T-helper 1 cell treated with Interleukin-12 subunit alpha and Interleukin-12 subunit beta and Interleukin-4 antibody, amounts not matched to agents 30 μg/mL and 1 μg/mL, for 36 hours (primary cell): ENCODE data around the gene SNAP29.
"Not testable (repeated sequence)": the region's sequence is repeated elsewhere in the genome, so short reads cannot be mapped to it uniquely, and the experiment has no call there.

Experiments used
- H3K27ac Mint-ChIP-seq: one replicate; pipeline ENCODE4 v1.8.0; 2021; ENCODE audit warnings: mild to moderate bottlenecking, mixed read lengths
- H3K27me3 Mint-ChIP-seq: one replicate; pipeline ENCODE4 v1.8.0; 2021; ENCODE audit warnings: low read depth, mixed read lengths
- H3K36me3 Mint-ChIP-seq: one replicate; pipeline ENCODE4 v1.8.0; 2021; ENCODE audit warnings: low read depth, mixed read lengths
- H3K4me1 Mint-ChIP-seq: one replicate; pipeline ENCODE4 v1.8.0; 2021; ENCODE audit warnings: low read depth, mixed read lengths
- H3K4me3 Mint-ChIP-seq: one replicate; pipeline ENCODE4 v1.8.0; 2021; ENCODE audit warnings: mild to moderate bottlenecking, moderate library complexity, mixed read lengths
- H3K9me3 Mint-ChIP-seq: one replicate; pipeline ENCODE4 v1.8.0; 2021; ENCODE audit warnings: mixed read lengths

The SNAP29 gene

DNA sequence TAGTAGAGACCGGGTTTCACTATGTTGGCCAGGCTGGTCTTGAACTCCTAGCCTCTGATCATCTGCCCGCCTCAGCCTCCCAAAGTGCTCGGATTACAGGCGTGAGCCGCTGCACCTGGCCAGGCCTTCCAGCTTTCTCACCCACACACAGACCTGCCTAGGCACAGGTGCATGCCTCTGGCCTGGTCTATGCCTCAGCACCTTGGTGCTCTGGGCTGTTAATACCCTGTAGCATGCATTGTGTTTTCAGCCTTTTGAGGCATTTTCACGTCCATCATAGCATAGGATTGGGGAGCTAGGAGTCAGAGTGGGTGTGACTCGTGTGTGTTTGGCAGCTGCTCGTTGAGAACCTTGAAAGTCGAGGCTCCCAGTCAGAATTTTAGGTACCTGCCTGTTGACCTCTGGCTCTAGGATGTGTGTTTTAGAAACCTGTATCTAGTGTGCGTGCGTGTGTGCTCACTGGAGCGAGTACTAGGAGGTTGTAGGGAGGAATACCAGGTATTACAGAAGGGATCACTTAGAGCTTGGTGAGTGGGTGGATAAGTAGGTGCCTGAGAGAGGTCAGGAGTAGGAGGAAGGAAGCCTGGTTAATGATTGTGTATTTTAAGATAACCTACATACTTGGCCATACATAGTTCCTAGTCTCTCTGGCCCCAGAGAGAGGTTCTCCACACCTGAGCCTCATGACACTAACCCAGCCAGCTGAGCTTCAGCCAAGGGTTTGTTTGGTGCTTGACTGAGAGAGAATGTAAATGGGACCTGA is 78.4 kb downstream of the SNAP29 start:
- no peaks in the 10 kb centered on the region for H3K27me3 Mint-ChIP-seq
- H3K4me3 Mint-ChIP-seq = no peak overlapping the region
- H3K9me3 Mint-ChIP-seq = no peaks in the 10 kb centered on the region
- H3K36me3 Mint-ChIP-seq = peaks cover 25% of the 10 kb centered on the region
- peaks cover 30% of the 10 kb centered on the region for H3K4me1 Mint-ChIP-seq
- no peak overlapping the region for H3K27ac Mint-ChIP-seq

DNA sequence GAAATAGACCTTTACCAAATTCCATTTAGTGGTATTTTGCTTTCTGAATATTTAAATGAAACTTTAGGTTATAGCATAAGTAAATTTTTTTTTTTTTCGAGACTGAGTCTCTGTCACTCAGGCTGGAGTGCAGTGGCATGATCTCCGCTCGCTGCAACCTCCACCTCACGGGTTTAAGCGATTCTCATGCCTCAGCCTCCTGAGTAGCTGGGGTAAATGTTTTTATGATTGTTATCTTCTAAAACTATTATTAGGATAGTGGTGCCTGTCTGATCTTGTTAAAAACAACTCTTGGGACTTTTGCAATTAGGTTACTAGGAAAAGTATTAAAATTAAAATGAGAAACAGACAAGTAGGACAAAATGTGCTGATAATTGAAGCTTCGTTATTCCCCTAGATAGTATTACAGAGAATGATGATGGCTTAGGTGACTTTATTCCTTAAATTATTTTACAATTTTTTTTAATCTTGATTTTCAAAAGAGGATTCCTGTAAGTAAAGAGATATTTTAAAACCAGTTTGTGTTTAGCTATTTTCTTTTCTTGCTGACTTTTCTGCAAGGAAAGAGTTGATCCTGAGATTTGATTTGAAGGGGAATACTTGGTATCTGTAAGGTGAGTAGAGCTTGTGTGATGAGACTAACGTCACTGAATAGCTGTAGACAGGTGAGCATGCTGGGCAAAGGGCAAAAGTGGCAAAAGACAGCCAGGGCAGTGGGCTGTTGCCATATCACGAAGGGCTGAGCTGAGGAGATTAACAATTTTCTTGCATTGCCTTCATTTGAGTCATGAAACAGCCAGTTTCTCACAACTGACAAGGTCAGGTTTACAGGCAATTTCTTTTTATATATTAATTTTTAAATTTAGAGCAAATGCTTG is 79.2 kb downstream of the SNAP29 start:
- Mint-ChIP-seq H3K36me3 (peaks cover 25% of the 10 kb centered on the region), H3K4me1 (peaks cover 31% of the 10 kb centered on the region), H3K9me3 (no peaks in the 10 kb centered on the region), H3K27me3 (no peaks in the 10 kb centered on the region), H3K4me3 (no peak overlapping the region), H3K27ac (no peak overlapping the region)

DNA sequence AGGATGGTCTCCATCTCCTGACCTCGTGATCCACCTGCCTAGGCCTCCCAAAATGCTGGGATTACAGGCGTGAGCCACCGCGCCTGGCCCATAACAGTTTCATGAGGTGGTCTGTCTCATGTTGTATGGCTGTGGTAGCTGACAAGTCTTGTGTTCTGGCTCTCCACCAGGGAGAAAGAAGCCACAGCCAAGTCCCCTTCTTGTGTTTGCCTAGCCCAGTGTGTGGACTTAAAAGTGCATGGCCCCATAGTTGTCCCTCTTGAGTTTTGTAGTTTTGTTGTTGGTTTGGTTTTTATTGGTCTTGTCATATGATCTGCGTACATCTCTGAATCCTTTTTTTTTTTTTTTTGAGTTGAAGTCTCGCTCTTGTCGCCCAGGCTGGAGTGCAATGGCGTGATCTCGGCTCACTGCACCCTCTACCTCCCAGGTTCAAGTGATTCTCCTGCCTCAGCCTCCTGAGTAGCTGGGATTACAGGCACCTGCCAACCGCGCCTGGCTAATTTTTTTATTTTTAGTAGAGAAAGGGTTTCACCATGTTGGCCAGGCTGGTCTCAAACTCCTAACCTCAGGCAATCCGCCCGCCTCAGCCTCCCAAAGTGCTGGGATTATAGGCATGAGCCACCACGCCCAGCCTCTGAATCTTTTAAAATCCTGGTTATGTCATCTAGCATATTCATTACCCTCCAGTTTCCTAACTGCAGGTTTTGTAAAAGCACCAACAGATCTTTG is 80.8 kb downstream of the SNAP29 start:
- not testable (repeated sequence) for H3K27ac Mint-ChIP-seq, H3K9me3 Mint-ChIP-seq, H3K27me3 Mint-ChIP-seq, H3K4me3 Mint-ChIP-seq
- Mint-ChIP-seq H3K4me1 (peaks cover 33% of the 10 kb centered on the region), H3K36me3 (peaks cover 21% of the 10 kb centered on the region)

GRCh38 chr22:20940186-20940651 is 81.4 kb downstream of the SNAP29 start:
- H3K27ac Mint-ChIP-seq = no peak overlapping the region
- no peaks in the 10 kb centered on the region for H3K27me3 Mint-ChIP-seq
- H3K4me3 Mint-ChIP-seq = no peak overlapping the region
- H3K9me3 Mint-ChIP-seq = no peaks in the 10 kb centered on the region
- peaks cover 21% of the 10 kb centered on the region for H3K36me3 Mint-ChIP-seq
- H3K4me1 Mint-ChIP-seq = peaks cover 34% of the 10 kb centered on the region
